ENCODE measurements around the gene KCNQ1.

- TF ChIP-seq YY1 (IDR thresholded peaks at IDR 0.05; ENCODE audit: extremely low read depth, insufficient replicate concordance, low read depth, low read length) (no peak), REST (IDR thresholded peaks at IDR 0.05; ENCODE audit: low read depth) (no peak)
Observed at GRCh38 chr11:2549080-2549479, 104.3 kb downstream of the KCNQ1 start.
